ENCODE results near the gene TEX264.
"Not testable (repeated sequence)": the region's sequence is repeated elsewhere in the genome, so short reads cannot be mapped to it uniquely, and the experiment has no call there.

The TEX264 gene, protein sequence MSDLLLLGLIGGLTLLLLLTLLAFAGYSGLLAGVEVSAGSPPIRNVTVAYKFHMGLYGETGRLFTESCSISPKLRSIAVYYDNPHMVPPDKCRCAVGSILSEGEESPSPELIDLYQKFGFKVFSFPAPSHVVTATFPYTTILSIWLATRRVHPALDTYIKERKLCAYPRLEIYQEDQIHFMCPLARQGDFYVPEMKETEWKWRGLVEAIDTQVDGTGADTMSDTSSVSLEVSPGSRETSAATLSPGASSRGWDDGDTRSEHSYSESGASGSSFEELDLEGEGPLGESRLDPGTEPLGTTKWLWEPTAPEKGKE

DNA sequence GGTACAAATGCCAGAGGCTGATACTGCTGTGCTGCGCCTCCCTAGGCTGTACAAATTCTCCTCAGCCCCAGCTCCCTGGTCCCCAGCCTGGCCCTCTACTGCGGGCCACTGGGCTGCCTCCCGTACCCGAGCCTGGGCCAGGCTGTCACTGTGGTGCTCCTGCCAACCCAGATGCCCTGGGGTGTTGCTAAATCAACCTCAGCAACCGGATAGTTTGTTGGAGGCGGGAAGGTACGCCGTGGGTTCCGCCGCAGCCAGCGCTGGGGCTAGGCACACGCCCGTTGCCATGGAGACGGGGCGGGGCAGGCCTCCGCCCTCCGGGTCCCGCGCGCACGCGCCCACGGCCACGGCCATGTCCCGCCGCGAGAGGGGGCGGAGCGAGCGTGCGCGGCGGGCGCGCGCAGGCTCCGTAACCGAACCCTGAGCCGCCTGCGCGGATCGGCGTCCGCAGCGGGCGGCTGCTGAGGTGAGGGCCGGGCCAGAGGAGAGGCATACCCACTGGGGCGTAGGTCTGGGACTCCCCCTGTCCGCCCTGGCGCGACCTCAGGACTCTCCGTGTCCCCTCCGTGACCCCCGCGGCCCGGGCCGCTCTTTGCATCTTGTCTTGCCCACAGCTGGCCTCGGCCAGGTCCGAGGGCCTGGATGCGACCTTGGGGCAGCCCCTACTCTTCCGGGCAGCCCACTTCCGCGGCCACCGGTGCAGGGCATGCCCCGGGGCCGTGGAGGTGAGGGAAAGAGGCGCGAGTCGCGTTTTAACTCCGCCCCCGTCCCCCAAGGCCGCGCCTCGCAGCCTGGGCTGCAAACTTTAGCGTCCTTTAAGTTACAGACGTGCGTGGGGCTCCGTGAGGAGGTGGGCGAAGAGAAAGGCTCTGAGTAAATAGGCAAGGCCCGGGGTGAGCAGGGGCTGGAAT is at the start of gene TEX264:
Gene TEX264 (plus strand): TSS at position 430 of the 911 bp plus-strand sequence. CDS start 3,053 bp downstream, outside the sequence.
- peak; percentile 88 for DNase-seq (ENCODE audit: low spot score)

- DNase-seq (ENCODE audit: low spot score), result no peak
Observed at GRCh38 chr3:51622413-51622812, 48.6 kb upstream of the TEX264 start.

DNA sequence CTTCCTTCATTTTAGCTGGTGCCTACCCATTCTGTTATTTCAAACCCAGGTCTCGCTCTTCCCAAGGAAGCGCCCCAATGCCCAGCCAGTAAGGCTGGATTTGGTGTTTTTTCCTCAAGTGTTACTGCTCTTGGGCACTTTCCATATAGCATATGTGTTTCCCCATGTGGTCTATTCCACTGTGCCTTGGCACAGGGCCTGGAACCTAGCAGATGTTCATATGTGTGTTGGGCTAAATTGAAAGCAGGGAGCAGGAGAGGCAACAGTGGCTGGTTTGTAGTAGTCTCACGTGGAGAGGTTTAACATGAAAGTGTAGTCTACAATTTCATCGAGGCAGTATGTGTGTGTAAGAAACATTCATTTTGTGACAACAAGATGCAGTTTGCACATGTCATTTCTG is 48.2 kb upstream of the TEX264 start:
- DNase-seq (ENCODE audit: low spot score), result no peak

DNA sequence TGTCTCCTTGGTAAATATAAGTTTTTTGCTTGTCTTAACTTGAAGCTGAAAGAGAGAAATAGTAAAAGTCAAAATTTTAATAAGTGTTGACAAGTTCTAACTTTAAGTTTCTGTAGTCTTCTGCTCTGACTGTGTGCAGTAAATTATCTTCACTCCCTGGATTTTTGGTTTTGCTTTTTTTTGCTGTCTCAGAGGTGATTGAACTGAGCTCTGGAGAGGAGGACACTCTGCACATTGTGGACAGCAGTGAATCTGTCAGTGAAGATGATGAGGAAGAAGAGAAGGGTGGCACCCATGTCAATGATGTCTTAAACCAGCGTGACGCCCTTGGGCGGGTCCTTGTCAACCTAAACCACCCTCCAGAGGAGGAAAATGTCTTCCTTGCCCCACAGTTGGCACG is 40.5 kb upstream of the TEX264 start:
- DNase-seq (ENCODE audit: low spot score), result no peak

- no peak for DNase-seq (ENCODE audit: low spot score)
Observed at GRCh38 chr3:51637144-51637940, 33.7 kb upstream of the TEX264 start.

- peak; percentile 66 for DNase-seq (ENCODE audit: low spot score)
Observed at GRCh38 chr3:51637941-51638471, 33.0 kb upstream of the TEX264 start.

- peak; percentile 7 for DNase-seq (ENCODE audit: low spot score)
Observed at GRCh38 chr3:51642462-51642861, 28.6 kb upstream of the TEX264 start.

GRCh38 chr3:51646091-51646490 is 25.0 kb upstream of the TEX264 start:
- DNase-seq (ENCODE audit: low spot score), result no peak

DNA sequence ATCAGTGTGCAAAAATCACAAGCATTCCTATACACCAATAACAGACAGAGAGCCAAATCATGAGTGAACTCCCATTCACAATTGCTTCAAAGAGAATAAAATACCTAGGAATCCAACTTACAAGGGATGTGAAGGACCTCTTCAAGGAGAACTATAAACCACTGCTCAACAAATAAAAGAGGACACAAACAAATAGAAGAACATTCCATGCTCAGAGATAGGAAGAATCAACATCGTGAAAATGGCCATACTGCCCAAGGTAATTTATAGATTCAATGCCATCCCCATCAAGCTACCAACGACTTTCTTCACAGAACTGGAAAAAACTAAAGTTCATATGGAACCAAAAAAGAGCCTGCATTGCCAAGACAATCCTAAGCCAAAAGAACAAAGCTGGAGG is 18.9 kb upstream of the TEX264 start:
- DNase-seq (ENCODE audit: low spot score), result not testable (repeated sequence)

DNA sequence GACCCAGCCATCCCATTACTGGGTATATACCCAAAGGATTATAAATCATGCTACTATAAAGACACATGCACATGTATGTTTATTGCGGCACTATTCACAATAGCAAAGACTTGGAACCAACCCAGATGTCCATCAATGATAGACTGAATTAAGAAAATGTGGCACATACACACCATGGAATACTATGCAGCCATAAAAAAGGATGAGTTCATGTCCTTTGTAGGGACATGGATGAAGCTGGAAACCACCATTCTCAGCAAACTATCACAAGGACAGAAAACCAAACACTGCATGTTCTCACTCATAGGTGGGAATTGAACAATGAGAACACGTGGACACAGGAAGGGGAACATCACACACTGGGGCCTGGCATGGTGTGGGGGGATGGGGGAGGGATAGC is 17.6 kb upstream of the TEX264 start:
- DNase-seq (ENCODE audit: low spot score), result not testable (repeated sequence)

DNA sequence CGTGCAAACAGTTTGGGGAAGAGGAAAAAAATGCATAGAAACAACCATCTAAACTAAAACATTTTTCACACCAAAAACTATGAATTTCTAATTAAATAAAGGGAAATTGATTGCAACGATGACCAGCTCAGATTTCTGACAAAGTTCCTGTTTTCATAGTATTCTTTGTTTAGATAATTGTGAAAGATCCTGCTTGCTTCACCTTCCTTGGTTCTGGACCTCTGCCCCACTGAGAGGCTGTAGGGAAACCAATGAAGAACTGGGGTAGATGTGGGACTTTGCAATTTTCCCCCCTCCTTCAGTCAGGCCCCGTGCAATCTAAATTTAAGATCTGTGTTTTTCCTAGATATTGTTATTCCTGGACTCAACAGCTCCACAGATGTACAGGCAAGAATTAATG is 13.8 kb upstream of the TEX264 start:
- DNase-seq (ENCODE audit: low spot score), result no peak

DNA sequence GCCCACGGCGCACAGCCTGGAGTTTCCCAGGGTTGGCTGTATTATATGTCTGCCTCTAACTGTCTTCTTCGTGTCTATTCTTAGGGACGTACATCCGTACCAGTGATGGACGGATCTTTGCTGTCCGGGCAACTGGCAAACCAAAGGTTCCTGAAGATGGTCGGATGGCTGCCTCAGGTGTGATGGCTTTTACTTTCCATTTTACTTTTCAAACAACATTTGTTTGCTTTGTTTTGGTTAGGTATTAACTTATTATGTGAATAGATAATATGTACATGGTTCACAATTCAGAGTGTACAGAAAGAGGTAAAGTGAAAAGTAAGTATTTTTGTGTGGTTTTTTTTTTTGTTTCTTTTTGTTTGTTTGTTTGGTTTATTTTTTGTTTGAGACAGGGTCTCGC is 11.1 kb upstream of the TEX264 start:
- DNase-seq (ENCODE audit: low spot score), result no peak

DNA sequence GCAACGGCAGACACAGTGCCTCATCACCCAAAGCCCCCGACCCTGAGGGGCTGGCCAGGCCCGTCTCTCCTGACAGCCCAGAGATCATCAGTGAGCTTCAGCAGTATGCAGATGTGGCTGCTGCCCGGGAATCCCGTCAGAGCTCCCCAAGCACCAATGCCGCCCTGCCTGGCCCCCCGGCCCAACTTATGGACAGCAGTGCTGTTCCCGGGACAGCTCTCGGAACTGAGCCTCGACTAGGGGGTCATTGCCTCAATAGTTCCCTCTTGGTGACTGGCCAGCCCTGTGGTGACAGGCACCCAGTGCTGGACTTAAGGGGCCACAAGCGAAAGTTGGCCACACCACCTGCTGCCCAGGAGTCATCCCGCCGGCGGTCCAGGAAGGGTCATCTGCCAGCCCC is 8.6 kb upstream of the TEX264 start:
- no peak for DNase-seq (ENCODE audit: low spot score)

DNA sequence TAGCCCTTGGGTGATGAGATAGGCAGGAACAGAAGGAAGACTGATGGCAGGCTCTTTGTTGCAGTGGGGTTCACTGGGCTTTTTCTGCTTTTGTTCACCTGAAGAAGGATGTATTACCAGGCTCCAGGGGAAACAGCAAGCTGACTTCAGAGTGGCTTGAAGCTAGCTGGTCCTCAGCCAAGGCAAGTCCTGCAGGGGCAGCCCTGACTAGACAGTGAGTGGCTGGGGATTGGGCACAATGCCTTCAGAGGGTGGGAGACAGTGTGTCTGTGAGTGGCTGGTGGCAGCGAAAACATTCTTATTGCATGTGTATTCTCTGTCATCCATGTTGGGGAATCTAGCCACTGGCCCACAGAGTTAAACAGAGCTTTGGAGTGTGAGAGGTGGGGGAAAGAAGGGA is 2.3 kb upstream of the TEX264 start:
- DNase-seq (ENCODE audit: low spot score), result no peak

DNA sequence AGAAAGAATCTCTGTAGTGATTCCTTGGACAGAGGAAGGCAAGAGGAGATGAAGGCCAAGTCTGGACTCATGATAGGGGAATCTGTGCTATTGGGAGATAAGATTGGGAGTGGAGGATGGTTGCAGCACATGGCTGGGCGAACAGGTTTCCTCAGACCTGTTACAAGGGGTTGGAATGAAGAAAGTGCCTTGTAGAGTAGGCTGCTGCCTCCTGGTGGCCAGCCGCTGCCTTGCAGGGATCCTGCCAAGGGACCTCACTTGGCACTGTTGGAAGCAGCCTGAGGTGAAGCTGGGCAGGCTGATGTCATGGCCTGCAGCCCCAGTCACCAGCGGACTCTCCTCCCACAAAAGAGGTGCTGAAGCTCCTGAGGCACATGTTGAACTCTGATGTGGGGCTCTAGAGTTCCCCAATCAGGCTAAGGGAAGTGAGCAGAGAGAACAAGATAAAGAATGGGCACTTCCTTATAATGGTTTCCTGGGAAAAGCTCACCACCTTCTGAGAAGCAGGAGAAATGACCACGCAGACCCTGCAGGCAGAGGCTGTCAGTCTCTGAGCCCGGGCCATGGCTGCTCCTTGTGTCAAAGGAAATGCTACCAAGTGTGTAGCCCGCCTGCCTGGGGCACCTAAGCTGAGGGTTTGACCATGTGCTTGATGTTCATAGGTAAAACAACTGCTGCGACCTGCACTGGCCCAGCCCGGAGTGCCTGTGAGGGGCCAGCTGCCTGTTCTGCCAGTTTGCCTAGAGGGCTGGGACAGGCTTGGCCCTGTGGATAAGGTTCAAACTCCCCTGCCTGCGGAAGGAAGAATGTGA is 1.6 kb upstream of the TEX264 start:
- peak; percentile 90 for DNase-seq (ENCODE audit: low spot score)

DNA sequence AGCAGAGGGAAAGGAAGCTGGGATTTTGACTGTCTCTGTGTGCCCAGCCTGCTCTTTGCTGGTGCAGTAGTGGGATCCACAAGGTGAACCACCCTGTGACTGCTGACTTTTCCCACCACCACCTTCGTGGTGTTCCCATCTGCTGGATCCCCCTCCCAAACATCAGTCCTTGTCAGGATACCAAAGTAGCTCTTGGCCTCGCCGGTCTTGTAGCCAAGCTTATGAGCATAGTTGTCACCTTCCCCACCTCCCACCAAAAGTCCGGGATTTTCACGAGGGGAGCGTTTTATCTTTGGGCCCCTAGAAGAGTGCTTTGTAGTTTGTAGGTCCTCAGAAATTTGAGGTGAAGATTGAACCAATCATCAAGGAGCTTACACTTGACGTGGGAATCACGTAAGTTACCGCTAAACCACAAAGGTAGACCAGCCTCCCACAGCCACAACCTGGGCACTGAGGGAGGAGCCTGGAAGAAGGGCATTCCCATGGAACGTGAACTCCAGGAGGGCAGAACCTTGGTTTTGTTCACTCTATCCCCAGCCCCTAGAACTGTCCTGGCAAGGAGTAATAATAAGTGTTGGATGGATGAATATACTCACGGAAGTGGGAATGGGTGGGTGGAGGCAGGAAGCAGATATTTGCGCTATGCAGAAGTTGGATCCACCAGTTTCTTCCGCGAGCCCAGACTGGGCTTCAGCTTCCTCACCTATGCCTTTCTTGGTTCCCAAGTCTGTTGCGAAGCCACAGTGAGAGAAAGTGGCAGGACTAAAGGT is 814 bp upstream of the TEX264 start:
- no peak for DNase-seq (ENCODE audit: low spot score)

- DNase-seq (ENCODE audit: low spot score), result peak; percentile 70
Observed at GRCh38 chr3:51671734-51672475, 853 bp downstream of the TEX264 start.

- DNase-seq (ENCODE audit: low spot score), result peak; percentile 13
Observed at GRCh38 chr3:51673181-51673801, 2.2 kb downstream of the TEX264 start.
